ENCODE data around the gene UBC. TPM values are rescaled to one million over a fixed set of nuclear protein-coding genes. Genes with fewer than 3 reads are reported as not detected.
A peak's percentile ranks its signal among the peaks of the same experiment; 100 is the strongest.

UBC gene
- total and polyA plus RNA-seq, 9 of the 15 experiments (the other 6 are each of a cell fraction or from before 2014, with no cell fraction given): 533 to 1,153 (median 813) TPM

- TF ChIP-seq, protein P1, sequence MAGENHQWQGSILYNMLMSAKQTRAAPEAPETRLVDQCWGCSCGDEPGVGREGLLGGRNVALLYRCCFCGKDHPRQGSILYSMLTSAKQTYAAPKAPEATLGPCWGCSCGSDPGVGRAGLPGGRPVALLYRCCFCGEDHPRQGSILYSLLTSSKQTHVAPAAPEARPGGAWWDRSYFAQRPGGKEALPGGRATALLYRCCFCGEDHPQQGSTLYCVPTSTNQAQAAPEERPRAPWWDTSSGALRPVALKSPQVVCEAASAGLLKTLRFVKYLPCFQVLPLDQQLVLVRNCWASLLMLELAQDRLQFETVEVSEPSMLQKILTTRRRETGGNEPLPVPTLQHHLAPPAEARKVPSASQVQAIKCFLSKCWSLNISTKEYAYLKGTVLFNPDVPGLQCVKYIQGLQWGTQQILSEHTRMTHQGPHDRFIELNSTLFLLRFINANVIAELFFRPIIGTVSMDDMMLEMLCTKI (IDR thresholded peaks at IDR 0.05; ENCODE audit: partially characterized antibody): no peak
- no peak for TF ChIP-seq SRSF3 (IDR thresholded peaks at IDR 0.05; ENCODE audit: insufficient read depth, low read length)
- TF ChIP-seq ZNF695 (CRISPR knock-in tag; IDR thresholded peaks at IDR 0.05): no peak
- no peak for TF ChIP-seq IRF1 (CRISPR knock-in tag; IDR thresholded peaks at IDR 0.05; ENCODE audit: borderline replicate concordance)
- TF ChIP-seq, protein P2, sequence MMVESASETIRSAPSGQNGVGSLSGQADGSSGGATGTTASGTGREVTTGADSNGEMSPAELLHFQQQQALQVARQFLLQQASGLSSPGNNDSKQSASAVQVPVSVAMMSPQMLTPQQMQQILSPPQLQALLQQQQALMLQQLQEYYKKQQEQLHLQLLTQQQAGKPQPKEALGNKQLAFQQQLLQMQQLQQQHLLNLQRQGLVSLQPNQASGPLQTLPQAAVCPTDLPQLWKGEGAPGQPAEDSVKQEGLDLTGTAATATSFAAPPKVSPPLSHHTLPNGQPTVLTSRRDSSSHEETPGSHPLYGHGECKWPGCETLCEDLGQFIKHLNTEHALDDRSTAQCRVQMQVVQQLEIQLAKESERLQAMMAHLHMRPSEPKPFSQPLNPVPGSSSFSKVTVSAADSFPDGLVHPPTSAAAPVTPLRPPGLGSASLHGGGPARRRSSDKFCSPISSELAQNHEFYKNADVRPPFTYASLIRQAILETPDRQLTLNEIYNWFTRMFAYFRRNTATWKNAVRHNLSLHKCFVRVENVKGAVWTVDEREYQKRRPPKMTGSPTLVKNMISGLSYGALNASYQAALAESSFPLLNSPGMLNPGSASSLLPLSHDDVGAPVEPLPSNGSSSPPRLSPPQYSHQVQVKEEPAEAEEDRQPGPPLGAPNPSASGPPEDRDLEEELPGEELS (CRISPR knock-in tag; IDR thresholded peaks at IDR 0.05; ENCODE audit: borderline replicate concordance): no peak
- TF ChIP-seq TAF7 (tag; IDR thresholded peaks at IDR 0.05): no peak
- peak; percentile 19 to 98; a peak in 2 of 4 replicates for TF ChIP-seq HDAC1 (IDR thresholded peaks at IDR 0.05)
- no peak for TF ChIP-seq CBFB (CRISPR knock-in tag; IDR thresholded peaks at IDR 0.05)
- no peak; the same call in 1 of the 2 replicates for TF ChIP-seq HLTF (IDR thresholded peaks at IDR 0.05)
- TF ChIP-seq ARID3B (CRISPR knock-in tag; IDR thresholded peaks at IDR 0.05; ENCODE audit: borderline replicate concordance): no peak
- TF ChIP-seq NKRF (IDR thresholded peaks at IDR 0.05; ENCODE audit: borderline replicate concordance): no peak
- no peak for TF ChIP-seq TSC22D4 (tag; IDR thresholded peaks at IDR 0.05)
- no peak for TF ChIP-seq ZNF3 (CRISPR knock-in tag; IDR thresholded peaks at IDR 0.05)
- TF ChIP-seq XRCC5 (IDR thresholded peaks at IDR 0.05; ENCODE audit: low read depth, low read length): peak; percentile 46; the same call in 1 of the 2 replicates
- TF ChIP-seq POLR3G (IDR thresholded peaks at IDR 0.05; ENCODE audit: extremely low read depth, insufficient read length, insufficient replicate concordance): no peak
- TF ChIP-seq CTCF (IDR thresholded peaks at IDR 0.05 in 2 of 3, conservative IDR thresholded peaks at IDR 0.05 in 1 of 3; ENCODE audit: insufficient read depth in 2 of 3, low read depth in 1 of 3, low read length in 3 of 3): peak in 1 of 3 experiments; percentile 10; a peak in 1 of 6 replicates
These were observed 13.0 kb upstream of the UBC start (continued) for GRCh38 chr12:124927201-124928094.

Data from K562 (cell line).